ENCODE results near the gene BRPF3. TPM values are rescaled to one million over a fixed set of nuclear protein-coding genes. Genes with fewer than 3 reads are reported as not detected.

Gene BRPF3
- total RNA-seq, 1 experiment from 2014 or later: 43.4 TPM

DNA sequence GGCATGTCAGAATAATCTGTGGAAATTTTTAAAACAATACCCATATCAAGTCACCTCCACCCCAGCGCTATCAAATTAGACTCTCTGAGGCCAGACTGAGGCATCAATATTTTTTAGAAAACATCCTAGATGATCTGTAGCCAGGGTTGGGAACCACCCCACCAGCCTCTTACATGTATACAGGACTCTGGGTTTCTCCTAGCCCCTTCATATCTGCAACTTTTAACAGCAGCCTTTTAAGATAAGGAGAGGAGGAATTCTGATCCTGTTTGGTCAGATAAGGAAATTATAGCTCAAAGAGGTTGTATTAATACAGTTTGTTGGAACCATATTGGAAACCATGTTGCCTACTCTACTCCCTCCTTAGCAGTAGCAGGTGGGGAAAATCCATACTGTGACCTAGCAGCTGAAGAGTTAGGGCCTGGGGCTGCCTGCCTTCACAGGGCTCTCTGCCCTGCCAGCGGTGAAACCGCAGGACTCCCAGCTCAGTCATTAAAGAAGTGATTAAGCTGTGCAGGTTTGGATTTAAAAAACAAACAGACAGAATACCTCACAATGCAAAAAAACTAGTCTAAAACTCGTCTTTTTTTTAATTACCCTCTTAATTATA lies 30.0 kb downstream of the BRPF3 start:
- H3K9me3 Mint-ChIP-seq: no peaks in the 10 kb centered on the region
- H2BK20ac ChIP-seq (ENCODE audit: low read depth, low read length, poor library complexity, severe bottlenecking): no peak overlapping the region
- H3K18ac ChIP-seq (ENCODE audit: insufficient read length, low read depth, low read length): no peak overlapping the region
- no peak overlapping the region for H3K27ac Mint-ChIP-seq
- no peak overlapping the region for H2BK120ac ChIP-seq (ENCODE audit: low read depth, low read length, poor library complexity, severe bottlenecking)
- no peak for DNase-seq
- no peak overlapping the region for H3K14ac ChIP-seq (ENCODE audit: insufficient read depth, low read length)
- no peak overlapping the region for H3K56ac ChIP-seq (ENCODE audit: insufficient read length, low read depth, low read length)
- no peak overlapping the region for H2BK5ac ChIP-seq (ENCODE audit: insufficient read length, low read length)
- no peak overlapping the region for H3K4me2 ChIP-seq (ENCODE audit: insufficient read depth, insufficient read length, low read length)
- no peak overlapping the region for H3K23ac ChIP-seq (ENCODE audit: insufficient read length, low read depth, low read length)
- no peaks in the 10 kb centered on the region for H3K9me3 ChIP-seq (ENCODE audit: control insufficient read depth, low read depth, low read length)
- no peak overlapping the region for H3K27ac ChIP-seq (ENCODE audit: insufficient read length, low read depth, low read length)
- H2AFZ ChIP-seq (ENCODE audit: low read length): no peak overlapping the region
- H3K79me1 ChIP-seq (ENCODE audit: insufficient read depth, low read depth, low read length, poor library complexity, severe bottlenecking): no peaks in the 10 kb centered on the region
- no peak overlapping the region for H3K4ac ChIP-seq (ENCODE audit: low read depth, low read length)
- H3T11ph ChIP-seq (ENCODE audit: low read length): no peak overlapping the region
- no peak overlapping the region for H3K4me3 Mint-ChIP-seq
- no peaks in the 10 kb centered on the region for H4K20me1 ChIP-seq (ENCODE audit: control insufficient read depth, insufficient read depth, insufficient read length)
- H3K23me2 ChIP-seq (ENCODE audit: insufficient read length, low read depth, low read length, poor library complexity, severe bottlenecking): no peaks in the 10 kb centered on the region
- H3K9ac ChIP-seq (ENCODE audit: extremely low read depth, insufficient read length, low read length): no peak overlapping the region
- TF ChIP-seq, protein P1, sequence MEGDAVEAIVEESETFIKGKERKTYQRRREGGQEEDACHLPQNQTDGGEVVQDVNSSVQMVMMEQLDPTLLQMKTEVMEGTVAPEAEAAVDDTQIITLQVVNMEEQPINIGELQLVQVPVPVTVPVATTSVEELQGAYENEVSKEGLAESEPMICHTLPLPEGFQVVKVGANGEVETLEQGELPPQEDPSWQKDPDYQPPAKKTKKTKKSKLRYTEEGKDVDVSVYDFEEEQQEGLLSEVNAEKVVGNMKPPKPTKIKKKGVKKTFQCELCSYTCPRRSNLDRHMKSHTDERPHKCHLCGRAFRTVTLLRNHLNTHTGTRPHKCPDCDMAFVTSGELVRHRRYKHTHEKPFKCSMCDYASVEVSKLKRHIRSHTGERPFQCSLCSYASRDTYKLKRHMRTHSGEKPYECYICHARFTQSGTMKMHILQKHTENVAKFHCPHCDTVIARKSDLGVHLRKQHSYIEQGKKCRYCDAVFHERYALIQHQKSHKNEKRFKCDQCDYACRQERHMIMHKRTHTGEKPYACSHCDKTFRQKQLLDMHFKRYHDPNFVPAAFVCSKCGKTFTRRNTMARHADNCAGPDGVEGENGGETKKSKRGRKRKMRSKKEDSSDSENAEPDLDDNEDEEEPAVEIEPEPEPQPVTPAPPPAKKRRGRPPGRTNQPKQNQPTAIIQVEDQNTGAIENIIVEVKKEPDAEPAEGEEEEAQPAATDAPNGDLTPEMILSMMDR (conservative IDR thresholded peaks at IDR 0.05): no peak
- no peak overlapping the region for H2BK15ac ChIP-seq (ENCODE audit: low read depth, low read length)
- H3K4me1 ChIP-seq (ENCODE audit: insufficient read depth, low read length): no peaks in the 10 kb centered on the region
- WGBS (ENCODE audit: extremely low coverage, insufficient read length, low lambda C conversion rate): no CpG with 5 or more reads among the region's 4 CpGs
- no peak overlapping the region for H2BK12ac ChIP-seq (ENCODE audit: insufficient read length, low read depth, low read length)
- no peak overlapping the region for H4K5ac ChIP-seq (ENCODE audit: insufficient read length, low read depth, low read length)
- H3K27me3 ChIP-seq (ENCODE audit: insufficient read depth, low read length): no peaks in the 10 kb centered on the region
- no peak overlapping the region for H4K91ac ChIP-seq (ENCODE audit: insufficient read length, low read depth, low read length)
- no peaks in the 10 kb centered on the region for H3K79me2 ChIP-seq (ENCODE audit: insufficient read depth, low read length)
- peaks cover 19 to 90% (median 78%) of the 10 kb centered on the region in 3 experiments for H3K36me3 Mint-ChIP-seq (ENCODE audit: insufficient read depth in 1 of 3, low read depth in 3 of 3)
- H4K8ac ChIP-seq (replicated peaks; ENCODE audit: insufficient read length, low read depth, low read length): no peak overlapping the region
- H2AK5ac ChIP-seq (ENCODE audit: insufficient read length, low read length): no peak overlapping the region
- no peaks in the 10 kb centered on the region for H3K27me3 Mint-ChIP-seq (ENCODE audit: low read depth)
- H3K4me1 Mint-ChIP-seq: no peaks in the 10 kb centered on the region

Data from H9 (cell line).